Neuronal stem cell (in vitro differentiated cells): ENCODE data around the gene PALMD.
A peak's percentile ranks its signal among the peaks of the same experiment; 100 is the strongest.

Experiments used
- DNase-seq: peaks from one replicate; pipeline ENCODE4 v3.0.0-alpha.2; 2013; ENCODE audit warnings: low spot score
- H2AFZ ChIP-seq: one replicate; pipeline ENCODE4 v1.6.1; 2013; ENCODE audit warnings: mild to moderate bottlenecking, low read length, inconsistent platforms
- H2AK5ac ChIP-seq: 2 replicates; pipeline ENCODE4 v1.6.1; 2013; ENCODE audit warnings: low read depth, mild to moderate bottlenecking, inconsistent platforms, low read length, moderate library complexity, mixed read lengths
- H2BK120ac ChIP-seq: 2 replicates; pipeline ENCODE4 v1.6.1; 2013; ENCODE audit warnings: low read depth, mild to moderate bottlenecking, inconsistent platforms, low read length, moderate library complexity, mixed read lengths
- H2BK12ac ChIP-seq: one replicate; pipeline ENCODE4 v1.6.1; 2013; ENCODE audit warnings: low read length, inconsistent platforms
- H2BK15ac ChIP-seq: 2 replicates; pipeline ENCODE4 v1.6.1; 2013; ENCODE audit warnings: mild to moderate bottlenecking, low read length, inconsistent platforms, mixed read lengths
- H2BK5ac ChIP-seq: one replicate; pipeline ENCODE4 v1.6.1; 2013; ENCODE audit warnings: inconsistent platforms, mild to moderate bottlenecking, low read length, moderate library complexity
- H3K14ac ChIP-seq: one replicate; pipeline ENCODE4 v1.6.1; 2013; ENCODE audit warnings: low read length, inconsistent platforms
- H3K18ac ChIP-seq: 2 replicates; pipeline ENCODE4 v1.6.1; 2013; ENCODE audit warnings: low read length, inconsistent platforms
- H3K23ac ChIP-seq: 2 replicates; pipeline ENCODE4 v1.6.1; 2013; ENCODE audit warnings: low read depth, mild to moderate bottlenecking, mixed read lengths, low read length, inconsistent platforms; ENCODE audit not compliant: poor library complexity
- H3K27ac ChIP-seq: replicated peaks from 3 replicates; pipeline ENCODE4 v1.5.1; 2013; ENCODE audit warnings: low read length, inconsistent platforms
- H3K27me3 ChIP-seq, 3 experiments: 2 replicates each; pipeline ENCODE4 v1.6.1; 2013; ENCODE audit warnings: low read length in 3 of 3, mild to moderate bottlenecking in 2 of 3, inconsistent platforms in 1 of 3, low read depth in 1 of 3, mixed read lengths in 1 of 3, moderate library complexity in 1 of 3; ENCODE audit not compliant: control insufficient read depth in 3 of 3, insufficient read depth in 3 of 3
- H3K36me3 ChIP-seq, 2 donors: replicated peaks in 1 of 2; 2 replicates each; pipeline ENCODE4 v1.6.1; 2013; ENCODE audit warnings: low read length in 2 of 2; ENCODE audit not compliant: control insufficient read depth in 2 of 2, insufficient read depth in 2 of 2
- H3K4ac ChIP-seq: 2 replicates; pipeline ENCODE4 v1.6.1; 2013; ENCODE audit warnings: inconsistent platforms, mild to moderate bottlenecking, low read length, moderate library complexity
- H3K4me1 ChIP-seq, 2 donors: 1 replicate in 1 of 2; 2 replicates in 1 of 2; pipeline ENCODE4 v1.6.1; 2013; ENCODE audit warnings: low read length in 2 of 2, low read depth in 1 of 2; ENCODE audit not compliant: control insufficient read depth in 2 of 2, insufficient read depth in 1 of 2
- H3K4me2 ChIP-seq: one replicate; pipeline ENCODE4 v1.6.1; 2013; ENCODE audit warnings: mild to moderate bottlenecking, low read length, inconsistent platforms; ENCODE audit not compliant: insufficient read depth, poor library complexity, severe bottlenecking
- H3K4me3 ChIP-seq, 2 donors: 2 replicates each; pipeline ENCODE4 v1.5.1; 2013; ENCODE audit warnings: low read length in 2 of 2, mild to moderate bottlenecking in 2 of 2, inconsistent platforms in 1 of 2, moderate library complexity in 1 of 2
- H3K79me1 ChIP-seq: one replicate; pipeline ENCODE4 v1.6.1; 2013; ENCODE audit warnings: low read depth, mild to moderate bottlenecking, inconsistent platforms, low read length, moderate library complexity
- H3K9ac ChIP-seq: one replicate; pipeline ENCODE4 v1.6.1; 2013; ENCODE audit warnings: mild to moderate bottlenecking, low read depth, low read length, inconsistent platforms; ENCODE audit not compliant: poor library complexity
- H3K9me3 ChIP-seq, 2 donors: replicated peaks in 1 of 2; 2 replicates each; pipeline versions ENCODE3 to v1.6.1; 2013; ENCODE audit warnings: low read length in 2 of 2, mild to moderate bottlenecking in 2 of 2, inconsistent platforms in 1 of 2, low read depth in 1 of 2, mixed read lengths in 1 of 2, moderate library complexity in 1 of 2; ENCODE audit not compliant: control insufficient read depth in 2 of 2, insufficient read depth in 1 of 2
- H4K8ac ChIP-seq: one replicate; pipeline ENCODE4 v1.6.1; 2013; ENCODE audit warnings: low read depth, mild to moderate bottlenecking, inconsistent platforms, low read length, moderate library complexity
- H4K91ac ChIP-seq: one replicate; pipeline ENCODE4 v1.6.1; 2013; ENCODE audit warnings: low read length, low read depth, mild to moderate bottlenecking, inconsistent platforms; ENCODE audit not compliant: poor library complexity
- WGBS, 2 donors: extraction: QIAGEN DNeasy Blood & Tissue Kit; methylation state at CpG; one replicate each; pipeline ENCODE4 v1.1.7; 2013; ENCODE audit warnings: missing lambda C conversion rate in 2 of 2, mixed read lengths in 1 of 2; ENCODE audit not compliant: insufficient read length in 2 of 2, insufficient replicate concordance in 1 of 2; ENCODE audit errors: extremely low coverage in 2 of 2; 5-methylcytosine and 5-hydroxymethylcytosine counted together

The PALMD gene

GRCh38 chr1:99603699-99604560 lies 42.0 kb upstream of the PALMD start:
- no peak overlapping the region for H3K4me3 ChIP-seq
- H2AFZ ChIP-seq, result peak overlapping the region; percentile 75
- H3K18ac ChIP-seq, result no peak overlapping the region
- H3K4me2 ChIP-seq, result no peak overlapping the region
- DNase-seq, result no peak
- peaks cover 6 to 22% of the 10 kb centered on the region in 2 donors for H3K4me1 ChIP-seq
- no peak overlapping the region for H2BK5ac ChIP-seq
- H2AK5ac ChIP-seq, result no peak overlapping the region
- no peak overlapping the region for H3K27ac ChIP-seq
- H4K91ac ChIP-seq, result no peak overlapping the region
- no CpG with 5 or more reads among the region's 1 CpG for WGBS, 2 donors
- no peaks in the 10 kb centered on the region for H3K27me3 ChIP-seq
- no peak overlapping the region for H4K8ac ChIP-seq
- no peaks in the 10 kb centered on the region for H3K79me1 ChIP-seq
- H3K14ac ChIP-seq, result no peak overlapping the region
- H2BK15ac ChIP-seq, result no peak overlapping the region
- H3K36me3 ChIP-seq, result no peaks in the 10 kb centered on the region
- peaks cover 0 to 7% of the 10 kb centered on the region in 2 donors for H3K9me3 ChIP-seq
- no peak overlapping the region for H3K4ac ChIP-seq
- no peak overlapping the region for H3K23ac ChIP-seq
- H2BK12ac ChIP-seq, result no peak overlapping the region
- H2BK120ac ChIP-seq, result no peak overlapping the region
- no peak overlapping the region for H3K9ac ChIP-seq

- H3K14ac ChIP-seq, result no peak overlapping the region
- no peak overlapping the region for H2AFZ ChIP-seq
- no peak overlapping the region for H4K91ac ChIP-seq
- no peak overlapping the region for H3K23ac ChIP-seq
- no peak overlapping the region for H2AK5ac ChIP-seq
- H2BK120ac ChIP-seq, result no peak overlapping the region
- no peaks in the 10 kb centered on the region for H3K36me3 ChIP-seq
- H3K4me1 ChIP-seq, result peaks cover 0 to 14% of the 10 kb centered on the region in 2 donors
- no peak overlapping the region for H3K18ac ChIP-seq
- peaks cover 0 to 7% of the 10 kb centered on the region in 2 donors for H3K9me3 ChIP-seq
- no peak overlapping the region for H3K9ac ChIP-seq
- no peak overlapping the region for H2BK15ac ChIP-seq
- no peak overlapping the region for H3K4me3 ChIP-seq
- no peak overlapping the region for H3K4ac ChIP-seq
- no peaks in the 10 kb centered on the region for H3K79me1 ChIP-seq
- H2BK12ac ChIP-seq, result no peak overlapping the region
- DNase-seq, result no peak
- no peak overlapping the region for H4K8ac ChIP-seq
- WGBS, 2 donors, result no CpG with 5 or more reads among the region's 2 CpGs
- H3K27me3 ChIP-seq, result no peaks in the 10 kb centered on the region
- H3K27ac ChIP-seq, result no peak overlapping the region
- no peak overlapping the region for H2BK5ac ChIP-seq
- no peak overlapping the region for H3K4me2 ChIP-seq
Observed at GRCh38 chr1:99606306-99606705, 39.6 kb upstream of the PALMD start.

DNA sequence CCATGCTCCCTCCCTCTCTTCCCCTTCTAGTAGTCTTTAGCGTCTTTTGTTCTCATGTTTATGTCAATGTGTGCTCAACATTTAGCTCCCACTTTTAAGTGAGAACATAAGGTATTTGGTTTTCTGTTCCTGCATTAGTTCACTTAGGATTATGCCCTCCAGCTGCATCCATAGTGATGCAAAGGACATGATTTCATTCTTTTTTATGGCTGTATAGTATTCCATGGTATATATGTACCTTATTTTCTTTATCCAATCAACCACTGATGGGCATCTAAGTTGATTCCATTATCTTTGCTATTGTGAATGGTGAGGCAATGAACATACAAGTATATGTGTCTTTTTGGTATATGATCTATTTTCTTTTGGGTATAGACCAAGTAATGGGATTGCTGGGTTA lies 38.3 kb upstream of the PALMD start:
- Histone ChIP-seq H3K4ac (no peak overlapping the region), H2BK5ac (no peak overlapping the region), H2BK120ac (no peak overlapping the region), H2AK5ac (no peak overlapping the region), H3K4me1 (peaks cover 0 to 8% of the 10 kb centered on the region in 2 donors), H3K18ac (no peak overlapping the region), H4K8ac (no peak overlapping the region), H2BK15ac (no peak overlapping the region), H3K27me3 (no peaks in the 10 kb centered on the region), H3K4me2 (no peak overlapping the region), H3K14ac (no peak overlapping the region), H3K9ac (no peak overlapping the region), H3K4me3 (no peak overlapping the region), H3K79me1 (no peaks in the 10 kb centered on the region), H3K23ac (no peak overlapping the region), H3K9me3 (peaks cover 0 to 7% of the 10 kb centered on the region in 2 donors), H4K91ac (no peak overlapping the region), H3K36me3 (no peaks in the 10 kb centered on the region), H2AFZ (no peak overlapping the region), H2BK12ac (no peak overlapping the region), H3K27ac (no peak overlapping the region)
- no CpG with 5 or more reads among the region's 1 CpG for WGBS, 2 donors
- no peak for DNase-seq

DNA sequence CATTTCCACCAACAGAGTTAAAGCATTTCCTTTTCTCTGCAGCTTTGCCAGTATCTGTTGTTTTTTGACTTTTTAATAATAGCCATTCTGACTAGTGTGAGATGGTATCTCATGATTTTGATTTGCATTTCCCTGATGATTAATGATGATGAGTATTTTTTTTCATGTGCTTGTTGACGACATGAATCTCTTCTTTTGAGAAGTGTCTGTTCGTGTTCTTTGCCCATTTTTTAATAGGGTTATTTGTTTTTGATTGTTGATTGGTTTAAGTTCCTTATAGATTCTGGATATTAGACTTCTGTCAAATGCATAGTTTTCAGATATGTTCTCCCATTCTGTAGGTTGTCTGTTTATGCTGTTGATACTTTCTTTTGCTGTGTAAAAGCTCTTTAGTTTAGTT lies 37.9 kb upstream of the PALMD start:
- Histone ChIP-seq H4K91ac (no peak overlapping the region), H3K9me3 (peaks cover 0 to 7% of the 10 kb centered on the region in 2 donors), H2AFZ (no peak overlapping the region), H2BK5ac (no peak overlapping the region), H3K14ac (no peak overlapping the region), H3K23ac (no peak overlapping the region), H2BK15ac (no peak overlapping the region), H2BK12ac (no peak overlapping the region), H3K4ac (no peak overlapping the region), H3K36me3 (no peaks in the 10 kb centered on the region), H3K4me2 (no peak overlapping the region), H3K27me3 (no peaks in the 10 kb centered on the region), H3K27ac (no peak overlapping the region), H3K79me1 (no peaks in the 10 kb centered on the region), H3K9ac (no peak overlapping the region), H4K8ac (no peak overlapping the region), H3K4me3 (no peak overlapping the region), H2AK5ac (no peak overlapping the region), H3K4me1 (peaks cover 0 to 8% of the 10 kb centered on the region in 2 donors), H3K18ac (no peak overlapping the region), H2BK120ac (no peak overlapping the region)
- no CpG with 5 or more reads among the region's 2 CpGs for WGBS, 2 donors
- DNase-seq, result no peak
